Measurements from ENCODE around the gene ZNF277.

ZNF277 gene

GRCh38 chr7:112254709-112255387 is 48.4 kb downstream of the ZNF277 start:
- H3K4me2 ChIP-seq (ENCODE audit: low read depth, low read length, poor library complexity, severe bottlenecking), result no peak overlapping the region
- H4K20me1 ChIP-seq (ENCODE audit: low read depth, low read length), result peaks cover 8% of the 10 kb centered on the region; the same call in 1 of the 2 replicates
- no peaks in the 10 kb centered on the region for H3K79me2 ChIP-seq (ENCODE audit: insufficient read depth, low read length)
- H3K9me2 ChIP-seq (replicated peaks; ENCODE audit: insufficient read depth, low read length), result no peaks in the 10 kb centered on the region
- no peak overlapping the region for H3K9ac ChIP-seq (ENCODE audit: low read length)
- TF ChIP-seq CTCF (IDR thresholded peaks at IDR 0.05; ENCODE audit: insufficient read depth, low read length, poor library complexity, severe bottlenecking), result no peak
- TF ChIP-seq EZH2phosphoT487 (conservative IDR thresholded peaks at IDR 0.05; ENCODE audit: low read length), result no peak
- H3K4me3 ChIP-seq (ENCODE audit: insufficient read depth, low read length, poor library complexity, severe bottlenecking), result no peak overlapping the region
- no peak overlapping the region for H2AFZ ChIP-seq (ENCODE audit: low read depth, low read length, severe bottlenecking)
- no peaks in the 10 kb centered on the region for H3K27me3 ChIP-seq (ENCODE audit: low read length)
- no peaks in the 10 kb centered on the region for H3K36me3 ChIP-seq (ENCODE audit: low read length)
- H3K27ac ChIP-seq (ENCODE audit: low read depth, low read length), result no peak overlapping the region
- H3F3A ChIP-seq (ENCODE audit: insufficient read depth), result no peaks in the 10 kb centered on the region
- H3K9me3 ChIP-seq (ENCODE audit: insufficient read depth, low read length), result no peaks in the 10 kb centered on the region

- H2AFZ ChIP-seq (ENCODE audit: low read depth, low read length, severe bottlenecking), result no peak overlapping the region
- no peaks in the 10 kb centered on the region for H3K9me3 ChIP-seq (ENCODE audit: insufficient read depth, low read length)
- no peak for TF ChIP-seq EZH2phosphoT487 (conservative IDR thresholded peaks at IDR 0.05; ENCODE audit: low read length)
- no peak for TF ChIP-seq CTCF (IDR thresholded peaks at IDR 0.05; ENCODE audit: insufficient read depth, low read length, poor library complexity, severe bottlenecking)
- no peaks in the 10 kb centered on the region for H3K9me2 ChIP-seq (replicated peaks; ENCODE audit: insufficient read depth, low read length)
- no peak overlapping the region for H3K4me3 ChIP-seq (ENCODE audit: insufficient read depth, low read length, poor library complexity, severe bottlenecking)
- no peaks in the 10 kb centered on the region for H3K27me3 ChIP-seq (ENCODE audit: low read length)
- H3F3A ChIP-seq (ENCODE audit: insufficient read depth), result no peaks in the 10 kb centered on the region
- no peak overlapping the region for H3K9ac ChIP-seq (ENCODE audit: low read length)
- H4K20me1 ChIP-seq (ENCODE audit: low read depth, low read length), result peaks cover 8% of the 10 kb centered on the region; the same call in 1 of the 2 replicates
- H3K27ac ChIP-seq (ENCODE audit: low read depth, low read length), result no peak overlapping the region
- H3K36me3 ChIP-seq (ENCODE audit: low read length), result no peaks in the 10 kb centered on the region
- H3K79me2 ChIP-seq (ENCODE audit: insufficient read depth, low read length), result no peaks in the 10 kb centered on the region
- H3K4me2 ChIP-seq (ENCODE audit: low read depth, low read length, poor library complexity, severe bottlenecking), result no peak overlapping the region
Measured at GRCh38 chr7:112255388-112255720, 48.9 kb downstream of the ZNF277 start.

- no peak overlapping the region for H2AFZ ChIP-seq (ENCODE audit: low read depth, low read length, severe bottlenecking)
- peaks cover 10% of the 10 kb centered on the region; the same call in 1 of the 2 replicates for H4K20me1 ChIP-seq (ENCODE audit: low read depth, low read length)
- no peaks in the 10 kb centered on the region for H3F3A ChIP-seq (ENCODE audit: insufficient read depth)
- no peak overlapping the region for H3K9ac ChIP-seq (ENCODE audit: low read length)
- no peak overlapping the region for H3K4me2 ChIP-seq (ENCODE audit: low read depth, low read length, poor library complexity, severe bottlenecking)
- H3K9me3 ChIP-seq (ENCODE audit: insufficient read depth, low read length), result no peaks in the 10 kb centered on the region
- H3K27ac ChIP-seq (ENCODE audit: low read depth, low read length), result no peak overlapping the region
- no peak overlapping the region for H3K4me3 ChIP-seq (ENCODE audit: insufficient read depth, low read length, poor library complexity, severe bottlenecking)
- TF ChIP-seq CTCF (IDR thresholded peaks at IDR 0.05; ENCODE audit: insufficient read depth, low read length, poor library complexity, severe bottlenecking), result no peak
- TF ChIP-seq EZH2phosphoT487 (conservative IDR thresholded peaks at IDR 0.05; ENCODE audit: low read length), result no peak
- H3K9me2 ChIP-seq (replicated peaks; ENCODE audit: insufficient read depth, low read length), result no peaks in the 10 kb centered on the region
- no peaks in the 10 kb centered on the region for H3K27me3 ChIP-seq (ENCODE audit: low read length)
- no peaks in the 10 kb centered on the region for H3K36me3 ChIP-seq (ENCODE audit: low read length)
- no peaks in the 10 kb centered on the region for H3K79me2 ChIP-seq (ENCODE audit: insufficient read depth, low read length)
Measured at GRCh38 chr7:112257073-112257472, 50.6 kb downstream of the ZNF277 start.
